Astrocyte (in vitro differentiated cells and primary cell): ENCODE data around the gene ABI1. TPM values are rescaled to one million over a fixed set of nuclear protein-coding genes. Genes with fewer than 3 reads are reported as not detected.

Experiments used
- DNase-seq: peaks from one replicate; pipeline ENCODE4 v3.0.0-alpha.2; 2010; ENCODE audit warnings: low read depth
- FAIRE-seq: peaks from 2 replicates; lab custom pipeline; 2011; peaks lifted over from hg19 to GRCh38; lab: Jason Lieb, UNC
- H2AFZ ChIP-seq: 2 replicates; pipeline ENCODE4 v1.6.0; 2012; ENCODE audit warnings: low read depth, low read length, inconsistent platforms
- H3K27ac ChIP-seq: 2 replicates; pipeline ENCODE4 v1.5.1; 2011; ENCODE audit warnings: low read depth, low read length, inconsistent platforms
- H3K27me3 ChIP-seq: 2 replicates; pipeline ENCODE4 v1.6.0; 2011; ENCODE audit warnings: low read length, inconsistent platforms; ENCODE audit not compliant: insufficient read depth
- H3K36me3 ChIP-seq: 2 replicates; pipeline ENCODE4 v1.5.1; 2011; ENCODE audit warnings: low read length, inconsistent platforms; ENCODE audit not compliant: insufficient read depth
- H3K4me1 ChIP-seq: 2 replicates; pipeline ENCODE4 v1.5.1; 2011; ENCODE audit warnings: low read length, inconsistent platforms; ENCODE audit not compliant: insufficient read depth
- H3K4me2 ChIP-seq: 2 replicates; pipeline ENCODE4 v1.6.0; 2012; ENCODE audit warnings: low read length, inconsistent platforms
- H3K4me3 ChIP-seq: 2 replicates; pipeline ENCODE4 v1.5.1; 2011; ENCODE audit warnings: low read depth, mild to moderate bottlenecking, low read length, inconsistent platforms; ENCODE audit not compliant: insufficient read depth
- H3K79me2 ChIP-seq: 2 replicates; pipeline ENCODE4 v1.6.0; 2012; ENCODE audit warnings: mild to moderate bottlenecking, low read length, inconsistent platforms; ENCODE audit not compliant: insufficient read depth
- H3K9ac ChIP-seq: 2 replicates; pipeline ENCODE4 v1.6.0; 2012; ENCODE audit warnings: mild to moderate bottlenecking, low read length, inconsistent platforms
- H3K9me3 ChIP-seq: 2 replicates; pipeline ENCODE4 v1.5.1; 2012; ENCODE audit warnings: low read depth, mild to moderate bottlenecking, low read length, inconsistent platforms; ENCODE audit not compliant: insufficient read depth
- H4K20me1 ChIP-seq: 2 replicates; pipeline ENCODE4 v1.6.0; 2012; ENCODE audit warnings: low read length, inconsistent platforms; ENCODE audit not compliant: insufficient read depth
- H3K27ac Mint-ChIP-seq: one replicate; pipeline ENCODE4 v1.8.0; 2021; ENCODE audit warnings: mild to moderate bottlenecking, mixed read lengths; ENCODE audit not compliant: unreplicated experiment
- H3K27me3 Mint-ChIP-seq: one replicate; pipeline ENCODE4 v1.8.0; 2021; ENCODE audit warnings: low read depth, mixed read lengths; ENCODE audit not compliant: unreplicated experiment
- H3K36me3 Mint-ChIP-seq: one replicate; pipeline ENCODE4 v1.8.0; 2021; ENCODE audit warnings: low read depth, mixed read lengths; ENCODE audit not compliant: unreplicated experiment
- H3K4me1 Mint-ChIP-seq: one replicate; pipeline ENCODE4 v1.8.0; 2021; ENCODE audit warnings: low read depth, mixed read lengths; ENCODE audit not compliant: unreplicated experiment
- H3K4me3 Mint-ChIP-seq: one replicate; pipeline ENCODE4 v1.8.0; 2021; ENCODE audit warnings: mild to moderate bottlenecking, moderate library complexity, mixed read lengths; ENCODE audit not compliant: unreplicated experiment
- H3K9me3 Mint-ChIP-seq: one replicate; pipeline ENCODE4 v1.8.0; 2021; ENCODE audit warnings: mild to moderate bottlenecking, mixed read lengths; ENCODE audit not compliant: unreplicated experiment
- EZH2 ChIP-seq: IDR thresholded peaks from 2 replicates; pipeline ENCODE4 v1.6.1; 2012; ENCODE audit warnings: mild to moderate bottlenecking, low read length, inconsistent platforms; ENCODE audit not compliant: insufficient read depth
- total RNA-seq: library from RNA; stranded (reverse); gene quantifications from 2 replicates; pipeline ENCODE4 v1.2.1, GENCODE V29; 2021
- TF ChIP-seq, protein P1 (sequence below): IDR thresholded peaks from 2 replicates; pipeline ENCODE4 v1.5.1; 2011; ENCODE audit warnings: low read depth, mild to moderate bottlenecking, inconsistent platforms, low read length, moderate library complexity; ENCODE audit not compliant: insufficient read depth

ABI1 gene
- total RNA-seq, 1 donor from 2014 or later, result 65.1 TPM

- Histone ChIP-seq H3K4me3 (no peak overlapping the region), H3K9me3 (no peaks in the 10 kb centered on the region), H3K36me3 (no peaks in the 10 kb centered on the region), H3K27ac (no peak overlapping the region), H3K79me2 (no peaks in the 10 kb centered on the region), H3K4me2 (no peak overlapping the region), H2AFZ (no peak overlapping the region), H3K4me1 (no peaks in the 10 kb centered on the region), H4K20me1 (no peaks in the 10 kb centered on the region), H3K9ac (no peak overlapping the region), H3K27me3 (no peaks in the 10 kb centered on the region)
- no peak overlapping the region for H3K4me3 Mint-ChIP-seq
- no peaks in the 10 kb centered on the region for H3K36me3 Mint-ChIP-seq
- FAIRE-seq, result no peak
- no peaks in the 10 kb centered on the region for H3K4me1 Mint-ChIP-seq
- H3K27me3 Mint-ChIP-seq, result peaks cover 9% of the 10 kb centered on the region
- no peaks in the 10 kb centered on the region for H3K9me3 Mint-ChIP-seq
- no peak for DNase-seq
- no peak for TF ChIP-seq EZH2
- TF ChIP-seq, protein P1, sequence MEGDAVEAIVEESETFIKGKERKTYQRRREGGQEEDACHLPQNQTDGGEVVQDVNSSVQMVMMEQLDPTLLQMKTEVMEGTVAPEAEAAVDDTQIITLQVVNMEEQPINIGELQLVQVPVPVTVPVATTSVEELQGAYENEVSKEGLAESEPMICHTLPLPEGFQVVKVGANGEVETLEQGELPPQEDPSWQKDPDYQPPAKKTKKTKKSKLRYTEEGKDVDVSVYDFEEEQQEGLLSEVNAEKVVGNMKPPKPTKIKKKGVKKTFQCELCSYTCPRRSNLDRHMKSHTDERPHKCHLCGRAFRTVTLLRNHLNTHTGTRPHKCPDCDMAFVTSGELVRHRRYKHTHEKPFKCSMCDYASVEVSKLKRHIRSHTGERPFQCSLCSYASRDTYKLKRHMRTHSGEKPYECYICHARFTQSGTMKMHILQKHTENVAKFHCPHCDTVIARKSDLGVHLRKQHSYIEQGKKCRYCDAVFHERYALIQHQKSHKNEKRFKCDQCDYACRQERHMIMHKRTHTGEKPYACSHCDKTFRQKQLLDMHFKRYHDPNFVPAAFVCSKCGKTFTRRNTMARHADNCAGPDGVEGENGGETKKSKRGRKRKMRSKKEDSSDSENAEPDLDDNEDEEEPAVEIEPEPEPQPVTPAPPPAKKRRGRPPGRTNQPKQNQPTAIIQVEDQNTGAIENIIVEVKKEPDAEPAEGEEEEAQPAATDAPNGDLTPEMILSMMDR, result no peak
- H3K27ac Mint-ChIP-seq, result no peak overlapping the region
Measured at GRCh38 chr10:26887611-26888215, 27.0 kb upstream of the ABI1 start.

DNA sequence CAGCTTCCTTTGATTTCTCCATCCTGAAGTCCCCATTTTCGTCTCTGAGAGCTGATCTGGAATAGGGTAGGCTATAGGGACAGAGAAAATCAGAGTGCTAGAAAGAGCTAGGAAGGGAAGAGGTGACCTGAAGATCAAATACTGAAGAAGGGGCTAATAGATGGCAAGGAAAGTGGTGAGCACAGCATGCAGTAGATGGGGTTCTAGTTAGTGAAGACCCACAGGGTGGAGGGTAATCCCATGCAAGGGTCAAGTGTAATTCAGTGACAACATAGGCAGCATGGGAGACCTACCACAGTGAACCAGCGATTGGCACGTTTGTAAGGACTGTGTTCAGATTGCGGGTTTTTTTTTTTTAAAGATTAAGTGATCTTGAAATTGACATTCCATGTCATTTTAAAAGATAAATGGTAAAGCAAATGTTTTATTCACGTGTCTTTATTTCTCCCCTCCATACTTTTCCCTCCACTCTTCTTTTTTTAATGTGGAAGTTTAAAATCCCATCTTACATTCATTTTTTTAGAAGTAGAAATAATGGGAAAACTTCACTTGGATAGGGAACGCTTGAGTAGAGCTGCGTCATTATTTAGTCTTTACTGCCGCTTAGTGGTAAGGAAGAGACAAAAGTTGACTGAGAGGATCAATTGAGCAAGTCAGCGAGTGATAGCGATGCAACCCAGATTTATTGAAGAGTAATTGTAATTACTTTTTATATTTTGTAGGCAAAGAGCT, 21.0 kb upstream of the ABI1 start:
- Histone ChIP-seq H3K27me3 (peaks cover 3% of the 10 kb centered on the region), H3K4me3 (no peak overlapping the region), H3K4me2 (peak overlapping the region; percentile 26), H3K79me2 (no peaks in the 10 kb centered on the region), H3K27ac (no peak overlapping the region), H3K36me3 (no peaks in the 10 kb centered on the region), H3K9ac (no peak overlapping the region), H3K9me3 (no peaks in the 10 kb centered on the region), H2AFZ (peak overlapping the region; percentile 7), H4K20me1 (no peaks in the 10 kb centered on the region), H3K4me1 (no peaks in the 10 kb centered on the region)
- H3K9me3 Mint-ChIP-seq, result no peaks in the 10 kb centered on the region
- no peak overlapping the region for H3K4me3 Mint-ChIP-seq
- FAIRE-seq, result no peak
- no peak overlapping the region for H3K27ac Mint-ChIP-seq
- no peaks in the 10 kb centered on the region for H3K36me3 Mint-ChIP-seq
- TF ChIP-seq, protein P1, result peak; percentile 85
- no peak for TF ChIP-seq EZH2
- peak; percentile 47 for DNase-seq
- H3K27me3 Mint-ChIP-seq, result peaks cover 11% of the 10 kb centered on the region
- no peaks in the 10 kb centered on the region for H3K4me1 Mint-ChIP-seq

GRCh38 chr10:26879744-26880143, 19.0 kb upstream of the ABI1 start:
- H3K9ac ChIP-seq, result no peak overlapping the region
- no peak overlapping the region for H3K27ac ChIP-seq
- TF ChIP-seq, protein P1, result no peak
- no peak for TF ChIP-seq EZH2
- FAIRE-seq (no peak), DNase-seq (no peak)
- H4K20me1 ChIP-seq, result no peaks in the 10 kb centered on the region
- H3K4me2 ChIP-seq, result no peak overlapping the region
- Mint-ChIP-seq H3K27ac (no peak overlapping the region), H3K9me3 (no peaks in the 10 kb centered on the region), H3K27me3 (peaks cover 7% of the 10 kb centered on the region), H3K4me1 (no peaks in the 10 kb centered on the region), H3K4me3 (no peak overlapping the region), H3K36me3 (no peaks in the 10 kb centered on the region)
- H3K4me3 ChIP-seq, result no peak overlapping the region
- H3K36me3 ChIP-seq, result no peaks in the 10 kb centered on the region
- H3K79me2 ChIP-seq, result no peaks in the 10 kb centered on the region
- no peaks in the 10 kb centered on the region for H3K4me1 ChIP-seq
- no peaks in the 10 kb centered on the region for H3K9me3 ChIP-seq
- peaks cover 3% of the 10 kb centered on the region for H3K27me3 ChIP-seq
- H2AFZ ChIP-seq, result peak overlapping the region; percentile 42
